Measurements from ENCODE around the gene PTPRN2. TPM values are rescaled to one million over a fixed set of nuclear protein-coding genes. Genes with fewer than 3 reads are reported as not detected.

PTPRN2 gene
- total RNA-seq, 1 experiment from 2014 or later = 0.11 TPM

DNA sequence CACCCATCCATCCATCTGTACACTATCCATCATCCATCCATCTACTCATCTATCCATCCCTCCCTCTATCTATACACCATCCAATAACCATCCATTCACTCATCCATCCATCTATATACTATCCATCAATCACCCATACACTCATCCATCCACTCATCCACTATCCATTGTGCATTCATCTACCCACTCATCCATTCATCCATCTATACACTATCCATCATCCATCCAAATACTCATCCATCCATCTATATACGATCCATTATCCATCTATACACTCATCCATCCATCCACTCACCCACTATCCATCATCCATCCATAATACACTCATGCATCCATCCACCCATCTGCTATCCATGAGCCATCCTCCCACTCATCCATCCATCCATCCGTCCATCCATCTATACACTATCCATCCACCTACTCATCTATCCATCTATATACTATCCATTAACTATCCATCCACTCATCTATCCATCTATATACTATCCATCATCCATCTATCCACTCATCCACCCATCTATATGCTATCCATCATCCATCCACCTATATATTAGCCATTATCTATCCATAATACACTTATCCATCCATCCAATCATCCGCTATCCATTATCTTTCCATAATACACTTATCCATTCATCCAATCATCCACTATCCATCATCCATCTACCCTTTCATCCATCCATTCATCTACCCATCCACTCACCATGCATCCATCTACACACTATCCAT is 765.5 kb downstream of the PTPRN2 start:
- TF ChIP-seq CTCF (conservative IDR thresholded peaks at IDR 0.05; ENCODE audit: low read depth, low read length) = no peak
- no peak for TF ChIP-seq EZH2 (IDR thresholded peaks at IDR 0.05; ENCODE audit: borderline replicate concordance, low read depth, low read length, poor library complexity, severe bottlenecking)
- Histone ChIP-seq H3K4me3 (ENCODE audit: low read depth, low read length, poor library complexity, severe bottlenecking) (no peak overlapping the region), H3K4me1 (ENCODE audit: insufficient read depth, low read length, poor library complexity, severe bottlenecking) (no peaks in the 10 kb centered on the region), H3K9me3 (ENCODE audit: low read depth, low read length, poor library complexity, severe bottlenecking) (no peaks in the 10 kb centered on the region), H3K27me3 (replicated peaks; ENCODE audit: insufficient read depth, low read depth, low read length, poor library complexity) (no peaks in the 10 kb centered on the region), H3K36me3 (ENCODE audit: insufficient read depth, low read length, poor library complexity, severe bottlenecking) (no peaks in the 10 kb centered on the region), H3K27ac (ENCODE audit: low read depth, low read length, poor library complexity, severe bottlenecking) (no peak overlapping the region)
- CTCF ChIA-PET = no interaction called here
- DNase-seq (ENCODE audit: low spot score) = no peak
- no TSS peak for BruUV-seq (replicated peaks)
- intact Hi-C loops (cut with micrococcal nuclease; ENCODE audit: unreplicated experiment) = no loop called here
- POLR2A ChIA-PET (ENCODE audit: low non-redundant PET) = no interaction called here

- H3K4me3 ChIP-seq (ENCODE audit: low read depth, low read length, poor library complexity, severe bottlenecking) = no peak overlapping the region
- no TSS peak for BruUV-seq (replicated peaks)
- ChIA-PET POLR2A (ENCODE audit: low non-redundant PET) (no interaction called here), CTCF (no interaction called here)
- H3K36me3 ChIP-seq (ENCODE audit: insufficient read depth, low read length, poor library complexity, severe bottlenecking) = no peaks in the 10 kb centered on the region
- DNase-seq (ENCODE audit: low spot score) = no peak
- TF ChIP-seq EZH2 (IDR thresholded peaks at IDR 0.05; ENCODE audit: borderline replicate concordance, low read depth, low read length, poor library complexity, severe bottlenecking) (no peak), CTCF (conservative IDR thresholded peaks at IDR 0.05; ENCODE audit: low read depth, low read length) (no peak)
- H3K27me3 ChIP-seq (replicated peaks; ENCODE audit: insufficient read depth, low read depth, low read length, poor library complexity) = no peaks in the 10 kb centered on the region
- no peaks in the 10 kb centered on the region for H3K4me1 ChIP-seq (ENCODE audit: insufficient read depth, low read length, poor library complexity, severe bottlenecking)
- H3K27ac ChIP-seq (ENCODE audit: low read depth, low read length, poor library complexity, severe bottlenecking) = no peak overlapping the region
- no peaks in the 10 kb centered on the region for H3K9me3 ChIP-seq (ENCODE audit: low read depth, low read length, poor library complexity, severe bottlenecking)
- intact Hi-C loops (cut with micrococcal nuclease; ENCODE audit: unreplicated experiment) = no loop called here
These were observed 766.8 kb downstream of the PTPRN2 start for GRCh38 chr7:157820796-157821195.

GRCh38 chr7:157819455-157819807 is 768.2 kb downstream of the PTPRN2 start:
- no TSS peak for BruUV-seq (replicated peaks)
- Histone ChIP-seq H3K27me3 (replicated peaks; ENCODE audit: insufficient read depth, low read depth, low read length, poor library complexity) (no peaks in the 10 kb centered on the region), H3K4me1 (ENCODE audit: insufficient read depth, low read length, poor library complexity, severe bottlenecking) (no peaks in the 10 kb centered on the region), H3K36me3 (ENCODE audit: insufficient read depth, low read length, poor library complexity, severe bottlenecking) (no peaks in the 10 kb centered on the region), H3K9me3 (ENCODE audit: low read depth, low read length, poor library complexity, severe bottlenecking) (no peaks in the 10 kb centered on the region), H3K27ac (ENCODE audit: low read depth, low read length, poor library complexity, severe bottlenecking) (no peak overlapping the region), H3K4me3 (ENCODE audit: low read depth, low read length, poor library complexity, severe bottlenecking) (no peak overlapping the region)
- TF ChIP-seq EZH2 (IDR thresholded peaks at IDR 0.05; ENCODE audit: borderline replicate concordance, low read depth, low read length, poor library complexity, severe bottlenecking) (no peak), CTCF (conservative IDR thresholded peaks at IDR 0.05; ENCODE audit: low read depth, low read length) (no peak)
- intact Hi-C loops (cut with micrococcal nuclease; ENCODE audit: unreplicated experiment) = no loop called here
- POLR2A ChIA-PET (ENCODE audit: low non-redundant PET) = no interaction called here
- DNase-seq (ENCODE audit: low spot score) = no peak
- CTCF ChIA-PET = no interaction called here

Measured in A673 (cell line).